Raji (cell line): Measurements from ENCODE around the gene ACAN.

Experiments
- POLR2A ChIP-seq: IDR thresholded peaks from 2 replicates; pipeline ENCODE4 v1.6.1; 2011; ENCODE audit warnings: low read depth, low read length, control low read depth; ENCODE audit not compliant: insufficient read depth

The ACAN gene

DNA sequence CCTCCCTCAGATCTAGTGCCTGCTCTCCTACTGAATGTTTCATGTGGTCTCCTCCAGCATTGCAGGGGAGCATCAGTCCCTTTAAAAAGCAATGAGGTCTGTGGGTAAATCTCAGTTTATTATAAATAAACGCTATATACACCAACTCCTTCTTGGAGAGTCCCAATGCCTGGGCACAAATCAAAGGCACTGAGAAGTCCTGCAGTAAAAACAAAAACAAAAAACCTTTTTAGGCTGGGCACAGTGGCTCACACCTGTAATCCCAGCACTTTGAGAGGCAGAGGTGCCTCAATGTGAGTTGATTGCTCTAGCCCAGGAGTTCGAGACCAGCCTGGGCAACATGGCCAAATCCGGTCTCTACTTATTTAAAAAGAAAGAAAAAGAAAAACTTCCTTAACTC lies 45.0 kb downstream of the ACAN start:
- no peak for TF ChIP-seq POLR2A

DNA sequence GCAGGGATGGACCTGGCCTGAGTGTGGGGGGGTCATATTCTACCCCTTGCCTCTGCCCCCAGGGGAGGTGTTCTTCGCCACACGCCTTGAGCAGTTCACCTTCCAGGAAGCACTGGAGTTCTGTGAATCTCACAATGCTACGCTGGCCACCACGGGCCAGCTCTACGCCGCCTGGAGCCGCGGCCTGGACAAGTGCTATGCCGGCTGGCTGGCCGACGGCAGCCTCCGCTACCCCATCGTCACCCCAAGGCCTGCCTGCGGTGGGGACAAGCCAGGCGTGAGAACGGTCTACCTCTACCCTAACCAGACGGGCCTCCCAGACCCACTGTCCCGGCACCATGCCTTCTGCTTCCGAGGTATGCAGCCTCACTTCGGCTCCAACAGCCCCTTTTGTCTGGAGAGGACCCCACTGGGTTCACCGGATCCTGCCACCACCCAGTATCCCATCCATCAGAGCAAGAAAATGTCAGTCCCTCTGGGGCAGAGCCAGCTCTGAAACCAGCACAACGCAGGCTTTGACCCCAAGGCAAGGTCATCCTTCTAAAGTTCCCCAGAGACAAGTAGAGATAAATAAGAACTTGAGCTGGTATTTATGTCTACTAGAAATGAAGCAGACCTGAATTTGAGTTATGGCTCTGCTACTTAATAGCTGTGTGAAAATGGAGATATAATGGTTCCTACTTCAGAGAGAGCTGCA lies 46.3 kb downstream of the ACAN start:
- no peak for TF ChIP-seq POLR2A

DNA sequence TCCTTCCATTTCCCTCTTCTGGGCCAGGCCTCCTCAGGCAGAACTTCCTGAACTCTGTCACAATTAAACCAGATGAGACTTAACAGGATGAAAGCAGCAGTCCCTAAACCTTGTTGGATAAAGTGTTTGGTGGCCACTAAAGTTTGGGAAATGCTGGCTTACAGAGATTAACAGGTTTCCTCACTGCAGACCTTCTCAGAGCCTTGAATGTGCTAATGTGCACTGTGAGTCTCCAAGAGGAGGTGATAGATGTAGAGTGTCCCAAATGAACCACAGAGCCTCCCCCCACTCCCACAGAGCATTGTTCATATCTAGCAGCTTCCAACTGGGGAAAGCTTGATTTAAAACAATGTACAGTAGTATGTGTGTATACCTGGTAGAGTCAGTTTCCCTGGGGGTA lies 49.2 kb downstream of the ACAN start:
- TF ChIP-seq POLR2A = no peak

DNA sequence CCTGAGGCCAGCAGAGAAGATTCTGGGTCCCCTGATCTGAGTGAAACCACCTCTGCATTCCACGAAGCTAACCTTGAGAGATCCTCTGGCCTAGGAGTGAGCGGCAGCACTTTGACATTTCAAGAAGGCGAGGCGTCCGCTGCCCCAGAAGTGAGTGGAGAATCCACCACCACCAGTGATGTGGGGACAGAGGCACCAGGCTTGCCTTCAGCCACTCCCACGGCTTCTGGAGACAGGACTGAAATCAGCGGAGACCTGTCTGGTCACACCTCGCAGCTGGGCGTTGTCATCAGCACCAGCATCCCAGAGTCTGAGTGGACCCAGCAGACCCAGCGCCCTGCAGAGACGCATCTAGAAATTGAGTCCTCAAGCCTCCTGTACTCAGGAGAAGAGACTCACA lies 55.7 kb downstream of the ACAN start:
- no peak for TF ChIP-seq POLR2A

DNA sequence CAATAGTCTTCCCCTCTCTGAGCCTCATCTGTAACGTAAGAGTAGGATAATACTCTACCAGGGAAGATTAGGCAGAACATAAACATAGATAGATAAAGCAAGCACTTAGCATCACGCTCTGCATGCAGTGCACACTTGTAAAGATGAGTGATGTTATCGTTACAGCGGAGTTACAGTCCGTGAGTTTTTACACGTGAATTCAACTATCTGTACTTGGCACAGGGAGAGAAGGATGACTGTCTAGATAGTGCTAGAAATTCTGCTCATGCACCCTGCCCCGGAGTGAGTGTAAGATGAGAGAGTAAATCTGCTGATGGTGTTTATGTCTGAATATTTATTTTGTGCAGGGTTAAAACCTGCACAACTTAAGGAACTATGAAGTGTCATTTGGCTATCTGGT lies 56.3 kb downstream of the ACAN start:
- TF ChIP-seq POLR2A = no peak

DNA sequence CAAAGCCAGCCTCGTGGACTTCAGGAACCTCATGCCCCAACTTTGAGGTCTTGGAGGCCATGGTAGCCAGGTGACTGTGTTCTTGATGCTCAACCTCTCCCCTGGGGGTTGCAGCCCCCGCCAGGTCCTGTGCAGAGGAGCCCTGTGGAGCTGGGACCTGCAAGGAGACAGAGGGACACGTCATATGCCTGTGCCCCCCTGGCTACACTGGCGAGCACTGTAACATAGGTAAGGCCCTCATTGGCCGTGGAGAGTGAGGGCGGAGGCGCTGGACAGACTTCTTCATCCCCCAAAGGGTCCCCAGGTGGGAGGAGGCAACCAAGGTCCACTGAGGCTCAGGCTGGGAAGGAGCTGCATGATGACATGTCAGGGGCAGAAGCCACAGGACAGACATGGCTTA lies 57.0 kb downstream of the ACAN start:
- no peak for TF ChIP-seq POLR2A

DNA sequence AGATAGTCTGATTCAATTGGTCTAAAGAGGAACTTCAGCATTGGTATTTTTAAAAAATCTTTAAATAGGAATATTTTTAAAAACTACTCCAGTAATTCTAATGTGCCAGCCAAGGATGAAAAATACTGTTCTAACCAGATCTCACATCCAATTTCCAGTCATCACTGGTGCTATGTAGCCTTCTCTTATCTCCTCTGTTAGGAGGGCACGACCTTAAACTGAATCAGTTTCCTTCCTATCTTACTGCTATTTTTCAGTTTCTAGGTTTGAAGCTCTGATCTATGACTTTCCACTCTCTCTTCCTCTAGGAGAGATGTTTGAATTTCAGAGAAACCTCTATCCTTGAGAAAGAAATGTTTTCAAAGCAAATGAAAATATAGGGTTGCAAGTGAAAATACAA lies 60.2 kb downstream of the ACAN start:
- TF ChIP-seq POLR2A = no peak

DNA sequence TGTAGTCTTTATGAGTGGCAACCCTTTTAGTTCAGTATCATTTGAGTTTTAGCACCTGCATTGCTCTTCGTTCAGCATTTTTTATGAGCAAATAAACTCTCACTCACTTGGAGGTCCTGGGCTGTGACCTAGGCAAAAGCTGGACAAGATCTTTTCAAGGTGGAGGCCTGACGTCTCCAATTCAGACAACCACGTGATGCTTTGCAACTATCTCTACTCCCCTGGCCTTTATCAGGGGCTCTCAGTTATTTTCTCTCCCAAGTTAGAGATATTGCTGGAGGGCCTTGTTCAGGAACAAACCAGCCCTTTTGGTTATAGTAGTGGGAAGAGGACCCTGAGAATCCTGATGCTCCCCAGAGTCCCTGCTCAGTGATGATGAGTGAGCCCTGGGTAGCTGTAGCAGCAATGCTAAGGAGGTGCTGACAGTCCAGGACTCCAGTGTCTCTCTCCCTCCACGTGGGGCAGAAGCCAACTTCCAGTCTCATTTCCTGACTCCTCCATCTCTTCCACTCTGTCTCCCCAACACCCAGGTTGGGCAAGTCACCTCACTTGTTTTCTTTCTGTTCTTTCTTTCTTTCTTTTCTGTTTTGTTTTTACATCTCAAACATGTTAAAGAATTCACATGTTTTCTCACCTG lies 61.7 kb downstream of the ACAN start:
- no peak for TF ChIP-seq POLR2A

DNA sequence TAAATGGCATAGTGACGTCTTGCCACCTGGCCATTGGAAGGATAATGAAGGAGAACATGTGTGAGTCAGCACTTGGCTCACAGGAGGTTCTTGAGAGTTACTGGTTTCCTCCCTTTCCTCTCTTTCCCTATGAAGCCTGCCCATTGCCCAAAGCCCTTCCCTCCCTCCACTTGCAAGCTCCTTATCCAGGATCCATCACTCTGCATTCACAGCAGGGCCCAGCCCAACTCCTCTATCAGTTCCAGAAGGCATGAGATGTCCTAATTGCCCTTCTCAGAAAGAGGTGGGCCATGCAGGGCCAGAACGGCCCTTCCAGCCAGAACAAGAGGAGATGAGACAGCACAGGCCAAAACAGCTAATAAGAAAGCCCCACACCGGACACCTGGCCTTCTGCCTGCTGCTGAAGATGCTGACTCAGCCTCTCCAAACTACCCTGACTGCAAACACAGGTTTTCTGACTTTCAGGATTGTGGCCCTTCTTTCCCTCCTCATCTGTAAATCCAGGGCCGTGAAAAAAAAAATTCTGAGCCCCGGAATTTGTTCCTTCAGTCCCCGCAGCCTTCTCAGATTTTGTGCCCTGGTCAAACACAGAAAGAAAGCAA lies 62.4 kb downstream of the ACAN start:
- TF ChIP-seq POLR2A = no peak

DNA sequence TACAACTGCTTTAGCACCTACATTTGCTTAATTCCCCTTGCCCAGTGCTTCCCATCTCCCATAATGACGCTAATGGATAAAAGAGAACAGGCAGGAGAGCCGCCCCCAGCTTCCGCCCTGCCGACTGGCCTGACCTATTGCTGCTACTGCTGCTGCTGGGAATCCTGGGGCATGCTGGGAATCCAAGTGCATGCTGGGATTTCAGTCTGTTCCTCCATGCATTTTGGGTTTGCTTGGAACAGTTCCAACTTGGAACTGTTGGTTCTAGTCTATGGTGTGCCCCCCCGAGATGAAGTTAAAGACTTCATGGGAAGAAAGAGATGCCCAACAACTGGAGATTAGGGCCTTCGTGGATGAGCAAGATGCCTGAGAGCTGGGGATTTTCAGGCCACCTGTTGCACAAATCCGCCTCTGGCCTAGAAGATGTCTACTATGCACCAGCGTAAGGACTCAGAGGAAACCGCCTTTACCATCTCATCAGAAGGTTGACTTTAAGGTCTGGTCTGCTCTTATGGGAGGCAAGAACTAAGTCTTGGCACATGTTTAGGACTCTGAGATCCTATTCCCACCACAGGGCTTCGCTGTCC lies 63.2 kb downstream of the ACAN start:
- no peak for TF ChIP-seq POLR2A

DNA sequence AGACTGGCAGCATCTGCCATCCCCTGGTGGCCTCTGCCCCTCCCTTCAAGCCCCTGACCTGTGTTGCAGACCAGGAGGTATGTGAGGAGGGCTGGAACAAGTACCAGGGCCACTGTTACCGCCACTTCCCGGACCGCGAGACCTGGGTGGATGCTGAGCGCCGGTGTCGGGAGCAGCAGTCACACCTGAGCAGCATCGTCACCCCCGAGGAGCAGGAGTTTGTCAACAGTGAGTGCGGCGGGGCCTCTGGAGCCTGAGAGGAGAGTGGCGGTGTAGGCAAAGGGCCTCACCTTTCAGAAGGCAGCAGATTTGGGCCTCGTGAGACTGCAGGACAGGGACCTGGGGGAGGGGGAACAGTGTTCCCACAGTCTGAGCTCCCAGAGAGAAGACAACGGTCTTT lies 68.1 kb downstream of the ACAN start:
- no peak for TF ChIP-seq POLR2A

DNA sequence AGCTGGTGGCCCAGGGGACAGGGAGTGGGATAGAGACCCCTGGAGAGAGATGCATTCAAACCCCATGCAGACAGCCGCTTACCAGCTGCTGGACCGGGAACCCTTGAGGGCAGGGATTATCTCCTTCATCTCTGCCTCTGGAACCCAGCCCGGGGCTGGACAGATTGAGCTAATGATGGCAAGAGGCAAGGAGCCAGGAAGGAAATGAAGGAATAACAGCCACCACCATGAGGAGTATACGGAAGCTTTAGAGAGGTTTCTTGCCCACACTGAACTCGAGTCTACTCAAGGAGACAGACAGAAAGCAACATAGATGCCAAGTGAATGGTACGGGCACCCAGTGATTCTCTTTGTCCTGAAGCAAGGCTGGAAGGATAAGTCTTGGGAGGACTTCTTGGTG lies 68.9 kb downstream of the ACAN start:
- TF ChIP-seq POLR2A = no peak

DNA sequence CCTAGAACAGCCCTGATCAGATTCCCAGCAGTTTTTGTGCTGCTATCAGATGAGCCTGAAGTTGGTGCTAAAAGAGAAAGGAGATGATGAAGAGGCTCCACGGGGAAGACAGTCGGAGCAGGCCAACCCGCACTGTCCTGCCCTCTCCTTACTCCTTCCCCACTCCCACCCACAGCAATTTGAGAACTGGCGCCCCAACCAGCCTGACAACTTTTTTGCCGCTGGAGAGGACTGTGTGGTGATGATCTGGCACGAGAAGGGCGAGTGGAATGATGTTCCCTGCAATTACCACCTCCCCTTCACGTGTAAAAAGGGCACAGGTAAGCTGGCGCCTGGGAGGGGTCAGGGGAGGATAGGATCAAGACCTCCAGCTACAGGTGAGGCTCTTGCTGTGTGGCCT lies 69.5 kb downstream of the ACAN start:
- no peak for TF ChIP-seq POLR2A

DNA sequence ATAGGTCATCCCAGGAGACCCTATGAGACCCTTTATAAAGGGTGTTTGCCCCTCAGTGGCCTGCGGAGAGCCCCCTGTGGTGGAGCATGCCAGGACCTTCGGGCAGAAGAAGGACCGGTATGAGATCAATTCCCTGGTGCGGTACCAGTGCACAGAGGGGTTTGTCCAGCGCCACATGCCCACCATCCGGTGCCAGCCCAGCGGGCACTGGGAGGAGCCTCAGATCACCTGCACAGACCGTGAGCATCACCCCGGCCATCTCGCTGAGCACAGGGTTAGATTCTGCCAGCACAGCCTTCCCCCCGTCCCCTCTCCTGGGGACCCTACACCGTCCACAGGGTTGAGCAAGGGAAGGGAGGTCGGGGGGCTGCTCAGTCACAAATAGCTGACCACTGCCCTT lies 70.5 kb downstream of the ACAN start:
- no peak for TF ChIP-seq POLR2A

DNA sequence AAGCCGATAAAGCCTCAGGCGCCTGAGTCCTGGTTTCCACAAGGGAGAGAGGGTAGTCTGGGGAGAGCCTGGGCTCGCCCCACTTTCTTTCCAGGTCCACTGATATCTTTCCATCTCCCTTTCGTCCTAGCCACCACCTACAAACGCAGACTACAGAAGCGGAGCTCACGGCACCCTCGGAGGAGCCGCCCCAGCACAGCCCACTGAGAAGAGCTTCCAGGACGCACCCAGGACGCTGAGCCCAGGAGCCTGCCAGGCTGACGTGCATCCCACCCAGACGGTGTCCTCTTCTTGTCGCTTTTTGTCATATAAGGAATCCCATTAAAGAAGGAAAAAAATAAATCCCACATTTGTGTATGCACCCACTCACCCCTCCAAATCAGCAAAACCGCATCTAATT lies 71.0 kb downstream of the ACAN start:
- TF ChIP-seq POLR2A = no peak

DNA sequence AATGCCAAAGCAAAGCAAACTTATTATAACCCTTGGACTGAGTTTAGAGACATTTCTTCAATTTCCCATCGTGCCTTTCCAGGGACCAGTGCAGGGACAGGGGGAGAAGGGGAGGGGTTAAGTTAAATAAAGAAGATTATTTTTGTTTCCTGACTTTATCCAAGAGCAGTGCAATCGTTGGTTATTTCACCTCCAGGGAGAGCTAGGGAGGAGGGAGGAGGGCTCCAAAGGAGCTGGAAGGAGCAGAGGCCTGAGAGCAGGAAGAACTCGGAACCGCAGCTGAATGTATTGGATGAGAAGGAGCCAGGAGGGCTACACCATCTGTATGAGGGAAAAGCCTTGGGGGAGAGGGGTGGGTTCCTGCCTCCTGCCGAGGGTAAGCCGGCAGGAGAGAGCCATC lies 71.4 kb downstream of the ACAN start:
- TF ChIP-seq POLR2A = no peak
